ENCODE data around the gene DAPP1.

GRCh38 chr4:99817309-99817890 is 773 bp downstream of the DAPP1 start:
- TF ChIP-seq, protein P1, sequence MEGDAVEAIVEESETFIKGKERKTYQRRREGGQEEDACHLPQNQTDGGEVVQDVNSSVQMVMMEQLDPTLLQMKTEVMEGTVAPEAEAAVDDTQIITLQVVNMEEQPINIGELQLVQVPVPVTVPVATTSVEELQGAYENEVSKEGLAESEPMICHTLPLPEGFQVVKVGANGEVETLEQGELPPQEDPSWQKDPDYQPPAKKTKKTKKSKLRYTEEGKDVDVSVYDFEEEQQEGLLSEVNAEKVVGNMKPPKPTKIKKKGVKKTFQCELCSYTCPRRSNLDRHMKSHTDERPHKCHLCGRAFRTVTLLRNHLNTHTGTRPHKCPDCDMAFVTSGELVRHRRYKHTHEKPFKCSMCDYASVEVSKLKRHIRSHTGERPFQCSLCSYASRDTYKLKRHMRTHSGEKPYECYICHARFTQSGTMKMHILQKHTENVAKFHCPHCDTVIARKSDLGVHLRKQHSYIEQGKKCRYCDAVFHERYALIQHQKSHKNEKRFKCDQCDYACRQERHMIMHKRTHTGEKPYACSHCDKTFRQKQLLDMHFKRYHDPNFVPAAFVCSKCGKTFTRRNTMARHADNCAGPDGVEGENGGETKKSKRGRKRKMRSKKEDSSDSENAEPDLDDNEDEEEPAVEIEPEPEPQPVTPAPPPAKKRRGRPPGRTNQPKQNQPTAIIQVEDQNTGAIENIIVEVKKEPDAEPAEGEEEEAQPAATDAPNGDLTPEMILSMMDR (conservative IDR thresholded peaks at IDR 0.05 in 1 of 2, IDR thresholded peaks at IDR 0.05 in 1 of 2; ENCODE audit: low read depth in 1 of 2, low read length in 2 of 2) = no peak
- no peak for TF ChIP-seq EZH2 (IDR thresholded peaks at IDR 0.05; ENCODE audit: low read length, missing control alignments)

Measured in fibroblast of lung (primary cell).